GM23338 (cell line): Measurements from ENCODE around the gene CPNE4.

ENCODE experiments used
- CREB1 ChIP-seq: fragments of 250-450 bp; sonication (Bioruptor Pico); IDR thresholded peaks from 2 replicates; pipeline ENCODE4 v1.5.0; 2020; ENCODE audit warnings: low read depth, mild to moderate bottlenecking, moderate library complexity
- ETS1 ChIP-seq: IDR thresholded peaks from 2 replicates; pipeline ENCODE4 v1.6.1; 2016; ENCODE audit warnings: antibody characterized with exemption
- EZH2 ChIP-seq: fragments of 200-600 bp; sonication (generic); IDR thresholded peaks from one replicate; pipeline ENCODE4 v1.8.0; 2017; ENCODE audit warnings: antibody characterized with exemption, mild to moderate bottlenecking, low read depth; ENCODE audit not compliant: unreplicated experiment
- EZH2phosphoT487 ChIP-seq: fragments of 200-600 bp; sonication (generic); IDR thresholded peaks from one replicate; pipeline ENCODE4 v1.8.1; 2018; ENCODE audit warnings: antibody characterized with exemption; ENCODE audit not compliant: unreplicated experiment
- JUNB ChIP-seq: IDR thresholded peaks from one replicate; pipeline ENCODE4 v1.6.1; 2016; ENCODE audit warnings: antibody characterized with exemption; ENCODE audit not compliant: unreplicated experiment
- NANOG ChIP-seq: IDR thresholded peaks from 2 replicates; pipeline ENCODE4 v1.6.1; 2016; ENCODE audit warnings: antibody characterized with exemption, borderline replicate concordance
- POLR2AphosphoS5 ChIP-seq: IDR thresholded peaks from 2 replicates; pipeline ENCODE4 v1.6.1; 2016; ENCODE audit warnings: antibody characterized with exemption, low read depth
- REST ChIP-seq: IDR thresholded peaks from one replicate; pipeline ENCODE4 v1.6.1; 2018; ENCODE audit warnings: antibody characterized with exemption; ENCODE audit not compliant: unreplicated experiment
- STAT1 ChIP-seq: IDR thresholded peaks from one replicate; pipeline ENCODE4 v1.6.1; 2016; ENCODE audit warnings: antibody characterized with exemption; ENCODE audit not compliant: unreplicated experiment
- ZNF331 ChIP-seq: fragments of 250-450 bp; sonication (Bioruptor Pico); IDR thresholded peaks from 2 replicates; pipeline ENCODE4 v1.5.0; 2020; ENCODE audit warnings: low read depth, mild to moderate bottlenecking, moderate library complexity
- TF ChIP-seq, protein P1 (sequence below), 2 experiments: fragments of 200-600 bp in 1 of 2; sonication (generic) in 1 of 2; conservative IDR thresholded peaks; 2 replicates each; pipeline versions ENCODE4 v1.5.1 to v1.6.1; 2016 to 2017; ENCODE audit warnings: antibody characterized with exemption in 2 of 2, low read depth in 2 of 2, mild to moderate bottlenecking in 2 of 2, moderate library complexity in 1 of 2

DNA sequence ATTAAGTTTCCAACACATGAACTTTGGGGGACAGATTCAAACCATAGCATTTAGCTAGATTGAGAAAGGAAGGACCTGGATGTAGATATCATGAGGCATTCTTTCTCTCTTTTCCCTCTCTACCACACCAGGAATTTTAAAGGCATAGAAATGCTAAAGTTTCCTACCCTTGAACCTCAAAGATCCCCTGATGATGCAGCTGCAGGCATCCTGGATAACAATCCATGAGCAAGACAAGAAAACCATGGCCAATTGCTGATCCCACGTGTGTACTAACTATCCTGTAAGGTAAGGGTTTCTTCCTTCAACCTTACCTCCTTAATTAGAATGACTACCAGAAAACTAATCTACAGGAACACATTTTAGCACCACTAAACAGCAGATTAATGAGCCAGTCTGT lies 36.8 kb downstream of the CPNE4 start:
- TF ChIP-seq EZH2, result no peak
- TF ChIP-seq, protein P1, sequence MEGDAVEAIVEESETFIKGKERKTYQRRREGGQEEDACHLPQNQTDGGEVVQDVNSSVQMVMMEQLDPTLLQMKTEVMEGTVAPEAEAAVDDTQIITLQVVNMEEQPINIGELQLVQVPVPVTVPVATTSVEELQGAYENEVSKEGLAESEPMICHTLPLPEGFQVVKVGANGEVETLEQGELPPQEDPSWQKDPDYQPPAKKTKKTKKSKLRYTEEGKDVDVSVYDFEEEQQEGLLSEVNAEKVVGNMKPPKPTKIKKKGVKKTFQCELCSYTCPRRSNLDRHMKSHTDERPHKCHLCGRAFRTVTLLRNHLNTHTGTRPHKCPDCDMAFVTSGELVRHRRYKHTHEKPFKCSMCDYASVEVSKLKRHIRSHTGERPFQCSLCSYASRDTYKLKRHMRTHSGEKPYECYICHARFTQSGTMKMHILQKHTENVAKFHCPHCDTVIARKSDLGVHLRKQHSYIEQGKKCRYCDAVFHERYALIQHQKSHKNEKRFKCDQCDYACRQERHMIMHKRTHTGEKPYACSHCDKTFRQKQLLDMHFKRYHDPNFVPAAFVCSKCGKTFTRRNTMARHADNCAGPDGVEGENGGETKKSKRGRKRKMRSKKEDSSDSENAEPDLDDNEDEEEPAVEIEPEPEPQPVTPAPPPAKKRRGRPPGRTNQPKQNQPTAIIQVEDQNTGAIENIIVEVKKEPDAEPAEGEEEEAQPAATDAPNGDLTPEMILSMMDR (conservative IDR thresholded peaks at IDR 0.05; ENCODE audit: low read depth in 2 of 2), result no peak
- TF ChIP-seq STAT1, result no peak
- TF ChIP-seq POLR2AphosphoS5, result no peak
- no peak for TF ChIP-seq REST
- TF ChIP-seq EZH2phosphoT487, result no peak
- TF ChIP-seq CREB1 (CRISPR knock-in tag), result no peak
- no peak for TF ChIP-seq JUNB
- no peak for TF ChIP-seq ZNF331
- no peak for TF ChIP-seq ETS1
- TF ChIP-seq NANOG, result no peak
